Astrocyte (in vitro differentiated cells and primary cell): ENCODE results near the gene EBLN1. TPM values are rescaled to one million over a fixed set of nuclear protein-coding genes. Genes with fewer than 3 reads are reported as not detected.

Experiments
- DNase-seq: peaks from one replicate; pipeline ENCODE4 v3.0.0-alpha.2; 2010; ENCODE audit warnings: low read depth
- FAIRE-seq: peaks from 2 replicates; lab custom pipeline; 2011; peaks lifted over from hg19 to GRCh38; lab: Jason Lieb, UNC
- H2AFZ ChIP-seq: 2 replicates; pipeline ENCODE4 v1.6.0; 2012; ENCODE audit warnings: low read depth, low read length, inconsistent platforms
- H3K27ac ChIP-seq: 2 replicates; pipeline ENCODE4 v1.5.1; 2011; ENCODE audit warnings: low read depth, low read length, inconsistent platforms
- H3K27me3 ChIP-seq: 2 replicates; pipeline ENCODE4 v1.6.0; 2011; ENCODE audit warnings: low read length, inconsistent platforms; ENCODE audit not compliant: insufficient read depth
- H3K36me3 ChIP-seq: 2 replicates; pipeline ENCODE4 v1.5.1; 2011; ENCODE audit warnings: low read length, inconsistent platforms; ENCODE audit not compliant: insufficient read depth
- H3K4me1 ChIP-seq: 2 replicates; pipeline ENCODE4 v1.5.1; 2011; ENCODE audit warnings: low read length, inconsistent platforms; ENCODE audit not compliant: insufficient read depth
- H3K4me2 ChIP-seq: 2 replicates; pipeline ENCODE4 v1.6.0; 2012; ENCODE audit warnings: low read length, inconsistent platforms
- H3K4me3 ChIP-seq: 2 replicates; pipeline ENCODE4 v1.5.1; 2011; ENCODE audit warnings: low read depth, mild to moderate bottlenecking, low read length, inconsistent platforms; ENCODE audit not compliant: insufficient read depth
- H3K79me2 ChIP-seq: 2 replicates; pipeline ENCODE4 v1.6.0; 2012; ENCODE audit warnings: mild to moderate bottlenecking, low read length, inconsistent platforms; ENCODE audit not compliant: insufficient read depth
- H3K9ac ChIP-seq: 2 replicates; pipeline ENCODE4 v1.6.0; 2012; ENCODE audit warnings: mild to moderate bottlenecking, low read length, inconsistent platforms
- H3K9me3 ChIP-seq: 2 replicates; pipeline ENCODE4 v1.5.1; 2012; ENCODE audit warnings: low read depth, mild to moderate bottlenecking, low read length, inconsistent platforms; ENCODE audit not compliant: insufficient read depth
- H4K20me1 ChIP-seq: 2 replicates; pipeline ENCODE4 v1.6.0; 2012; ENCODE audit warnings: low read length, inconsistent platforms; ENCODE audit not compliant: insufficient read depth
- H3K27ac Mint-ChIP-seq: one replicate; pipeline ENCODE4 v1.8.0; 2021; ENCODE audit warnings: mild to moderate bottlenecking, mixed read lengths; ENCODE audit not compliant: unreplicated experiment
- H3K27me3 Mint-ChIP-seq: one replicate; pipeline ENCODE4 v1.8.0; 2021; ENCODE audit warnings: low read depth, mixed read lengths; ENCODE audit not compliant: unreplicated experiment
- H3K36me3 Mint-ChIP-seq: one replicate; pipeline ENCODE4 v1.8.0; 2021; ENCODE audit warnings: low read depth, mixed read lengths; ENCODE audit not compliant: unreplicated experiment
- H3K4me1 Mint-ChIP-seq: one replicate; pipeline ENCODE4 v1.8.0; 2021; ENCODE audit warnings: low read depth, mixed read lengths; ENCODE audit not compliant: unreplicated experiment
- H3K4me3 Mint-ChIP-seq: one replicate; pipeline ENCODE4 v1.8.0; 2021; ENCODE audit warnings: mild to moderate bottlenecking, moderate library complexity, mixed read lengths; ENCODE audit not compliant: unreplicated experiment
- H3K9me3 Mint-ChIP-seq: one replicate; pipeline ENCODE4 v1.8.0; 2021; ENCODE audit warnings: mild to moderate bottlenecking, mixed read lengths; ENCODE audit not compliant: unreplicated experiment
- CTCF ChIP-seq: IDR thresholded peaks from 2 replicates; pipeline ENCODE4 v1.5.1; 2011; ENCODE audit warnings: low read depth, mild to moderate bottlenecking, inconsistent platforms, low read length, moderate library complexity; ENCODE audit not compliant: insufficient read depth
- EZH2 ChIP-seq: IDR thresholded peaks from 2 replicates; pipeline ENCODE4 v1.6.1; 2012; ENCODE audit warnings: mild to moderate bottlenecking, low read length, inconsistent platforms; ENCODE audit not compliant: insufficient read depth
- total RNA-seq: library from RNA; stranded (reverse); gene quantifications from 2 replicates; pipeline ENCODE4 v1.2.1, GENCODE V29; 2021

EBLN1 gene
- total RNA-seq, 1 donor from 2014 or later: not detected

- no peaks in the 10 kb centered on the region for H3K9me3 ChIP-seq
- peaks cover 14% of the 10 kb centered on the region for H3K4me1 Mint-ChIP-seq
- peak overlapping the region; percentile 32 for H3K4me2 ChIP-seq
- H3K79me2 ChIP-seq: no peaks in the 10 kb centered on the region
- TF ChIP-seq EZH2: no peak
- TF ChIP-seq CTCF: no peak
- no peaks in the 10 kb centered on the region for H3K36me3 ChIP-seq
- H3K36me3 Mint-ChIP-seq: no peaks in the 10 kb centered on the region
- no peaks in the 10 kb centered on the region for H3K9me3 Mint-ChIP-seq
- DNase-seq: peak; percentile 90
- H3K27me3 ChIP-seq: no peaks in the 10 kb centered on the region
- peak overlapping the region; percentile 36 for H2AFZ ChIP-seq
- peaks cover 20% of the 10 kb centered on the region for H3K4me1 ChIP-seq
- H3K27ac ChIP-seq: peak overlapping the region; percentile 55
- no peak overlapping the region for H3K27ac Mint-ChIP-seq
- FAIRE-seq: peak; percentile 9
- peak overlapping the region; percentile 7 for H3K9ac ChIP-seq
- no peak overlapping the region for H3K4me3 Mint-ChIP-seq
- H4K20me1 ChIP-seq: no peaks in the 10 kb centered on the region
- H3K27me3 Mint-ChIP-seq: peaks cover 8% of the 10 kb centered on the region
- no peak overlapping the region for H3K4me3 ChIP-seq
These were observed 29.0 kb upstream of the EBLN1 start for GRCh38 chr10:22246680-22247391.

- H3K27ac Mint-ChIP-seq: peak overlapping the region; percentile 27
- DNase-seq: peak; percentile 59
- peak overlapping the region; percentile 28 for H3K27ac ChIP-seq
These were observed 27.8 kb upstream of the EBLN1 start for GRCh38 chr10:22245567-22245966.

More at GRCh38 chr10:22245567-22245966, 27.8 kb upstream of the EBLN1 start:
- no peaks in the 10 kb centered on the region for H3K27me3 ChIP-seq
- H3K9ac ChIP-seq: no peak overlapping the region
- H3K9me3 ChIP-seq: no peaks in the 10 kb centered on the region
- H2AFZ ChIP-seq: no peak overlapping the region
- H3K36me3 Mint-ChIP-seq: no peaks in the 10 kb centered on the region
- no peak overlapping the region for H3K4me3 ChIP-seq
- FAIRE-seq: peak; percentile 20
- no peak for TF ChIP-seq CTCF
- no peak for TF ChIP-seq EZH2
- H3K27me3 Mint-ChIP-seq: peaks cover 2% of the 10 kb centered on the region
- no peaks in the 10 kb centered on the region for H3K9me3 Mint-ChIP-seq
- no peak overlapping the region for H3K4me3 Mint-ChIP-seq
- peak overlapping the region; percentile 56 for H3K4me2 ChIP-seq
- H3K36me3 ChIP-seq: no peaks in the 10 kb centered on the region
- peaks cover 20% of the 10 kb centered on the region for H3K4me1 ChIP-seq
- H3K4me1 Mint-ChIP-seq: peaks cover 14% of the 10 kb centered on the region
- H3K79me2 ChIP-seq: no peaks in the 10 kb centered on the region
- no peaks in the 10 kb centered on the region for H4K20me1 ChIP-seq
